Endothelial cell of umbilical vein (primary cell): ENCODE results near the gene TF. TPM values are rescaled to one million over a fixed set of nuclear protein-coding genes. Genes with fewer than 3 reads are reported as not detected.

Experiments used
- BruUV-seq: library from RNA; stranded (reverse); fragments of 400-500 nt; replicated peaks from 2 replicates; lab custom pipeline; 2021; lab: Mats Ljungman, UMichigan
- CTCF ChIA-PET: fragments of 300-600, 350-600 bp; sonication (Branson Sonifier 250); formaldehyde crosslinking; loops from one replicate; lab custom pipeline; 2021; ENCODE audit warnings: antibody characterized with exemption, inconsistent platforms; lab: Charles Lee
- POLR2A ChIA-PET: fragments of 300-600, 350-600 bp; sonication (Branson Sonifier 250); formaldehyde crosslinking; loops from one replicate; lab custom pipeline; 2021; ENCODE audit warnings: antibody characterized with exemption, inconsistent platforms; lab: Charles Lee
- DNase-seq: peaks from one replicate; pipeline ENCODE4 v3.0.0-alpha.2; 2011; ENCODE audit warnings: low read depth, low spot score
- FAIRE-seq: peaks from 2 replicates; lab custom pipeline; 2011; peaks lifted over from hg19 to GRCh38; lab: Jason Lieb, UNC
- H2AFZ ChIP-seq: 2 replicates; pipeline ENCODE4 v1.6.0; 2012; ENCODE audit warnings: low read depth, low read length, control low read depth, inconsistent platforms
- H3K27ac ChIP-seq: 2 replicates; pipeline ENCODE4 v1.5.1; 2011; ENCODE audit warnings: low read depth, mild to moderate bottlenecking, control low read depth, low read length, moderate library complexity; ENCODE audit not compliant: insufficient read depth
- H3K27me3 ChIP-seq, 2 experiments: 2 replicates each; pipeline versions ENCODE4 v1.6.0 to v1.6.1; 2011; ENCODE audit warnings: low read length in 2 of 2, mixed read lengths in 1 of 2; ENCODE audit not compliant: control insufficient read depth in 2 of 2, insufficient read depth in 2 of 2
- H3K36me3 ChIP-seq, 2 experiments: 2 replicates in 1 of 2; 3 replicates in 1 of 2; pipeline ENCODE4 v1.5.1; 2011; ENCODE audit warnings: low read length in 2 of 2, mild to moderate bottlenecking in 1 of 2, moderate library complexity in 1 of 2; ENCODE audit not compliant: control insufficient read depth in 2 of 2, insufficient read depth in 2 of 2; ENCODE audit errors: extremely low read depth in 1 of 2
- H3K4me1 ChIP-seq: 3 replicates; pipeline ENCODE4 v1.5.1; 2011; ENCODE audit warnings: mild to moderate bottlenecking, low read length; ENCODE audit not compliant: control insufficient read depth, insufficient read depth; ENCODE audit errors: extremely low read depth
- H3K4me2 ChIP-seq: 2 replicates; pipeline ENCODE4 v1.6.1; 2011; ENCODE audit warnings: low read length, control low read depth, mixed read lengths; ENCODE audit not compliant: insufficient read depth
- H3K4me3 ChIP-seq, 3 experiments: fragments of 200-600 bp in 1 of 3; sonication (generic), shearing (Covaris generic) in 1 of 3; replicated peaks in 1 of 3; 2 replicates each; pipeline ENCODE4 v1.5.1; 2011 to 2016; ENCODE audit warnings: control low read depth in 3 of 3, low read length in 3 of 3, mild to moderate bottlenecking in 2 of 3, inconsistent platforms in 1 of 3, low read depth in 1 of 3, moderate library complexity in 1 of 3; ENCODE audit not compliant: insufficient read depth in 1 of 3
- H3K79me2 ChIP-seq: 2 replicates; pipeline ENCODE4 v1.6.0; 2012; ENCODE audit warnings: low read length, inconsistent platforms; ENCODE audit not compliant: control insufficient read depth, insufficient read depth
- H3K9ac ChIP-seq: replicated peaks from 2 replicates; pipeline ENCODE3; 2011; ENCODE audit warnings: low read length, control low read depth; ENCODE audit not compliant: insufficient read depth; ENCODE audit errors: extremely low read depth
- H3K9me1 ChIP-seq: replicated peaks from 3 replicates; pipeline ENCODE4 v1.6.0; 2011; ENCODE audit warnings: mild to moderate bottlenecking, low read length; ENCODE audit not compliant: control insufficient read depth, insufficient read depth; ENCODE audit errors: extremely low read depth
- H3K9me3 ChIP-seq: replicated peaks from 2 replicates; pipeline ENCODE4 v1.5.1; 2012; ENCODE audit warnings: low read length, inconsistent platforms; ENCODE audit not compliant: control insufficient read depth, insufficient read depth
- H4K20me1 ChIP-seq: replicated peaks from 2 replicates; pipeline ENCODE3; 2011; ENCODE audit warnings: mild to moderate bottlenecking, low read length; ENCODE audit not compliant: control insufficient read depth, insufficient read depth; ENCODE audit errors: extremely low read depth
- EZH2 ChIP-seq: IDR thresholded peaks from 2 replicates; pipeline ENCODE4 v1.6.1; 2012; ENCODE audit warnings: borderline replicate concordance, low read depth, mild to moderate bottlenecking, moderate library complexity, low read length, inconsistent platforms; ENCODE audit not compliant: severe bottlenecking
- FOS ChIP-seq: IDR thresholded peaks from 2 replicates; pipeline ENCODE4 v1.6.1; 2011; ENCODE audit warnings: mild to moderate bottlenecking, low read length, moderate library complexity, borderline replicate concordance; ENCODE audit not compliant: insufficient read depth
- GATA2 ChIP-seq: IDR thresholded peaks from 2 replicates; pipeline ENCODE4 v1.7.0; 2011; ENCODE audit warnings: low read depth, mild to moderate bottlenecking, moderate library complexity, mixed read lengths, low read length; ENCODE audit not compliant: insufficient read length, insufficient read depth
- JUN ChIP-seq: IDR thresholded peaks from 2 replicates; pipeline ENCODE4 v1.6.1; 2011; ENCODE audit warnings: borderline replicate concordance, low read depth; ENCODE audit not compliant: insufficient read length, insufficient read depth
- MYC ChIP-seq: IDR thresholded peaks from one replicate; pipeline ENCODE4 v1.6.1; 2011; ENCODE audit warnings: mild to moderate bottlenecking, low read depth, low read length
- POLR2A ChIP-seq: IDR thresholded peaks from 2 replicates; pipeline ENCODE4 v1.6.1; 2012; ENCODE audit warnings: low read depth, mild to moderate bottlenecking, control low read depth, low read length
- POLR2AphosphoS5 ChIP-seq: IDR thresholded peaks from 2 replicates; pipeline ENCODE4 v1.6.1; 2012; ENCODE audit warnings: low read depth, mild to moderate bottlenecking, control low read depth, low read length, moderate library complexity; ENCODE audit not compliant: insufficient read depth
- dilution Hi-C: fragments of 300-500 bp; cut with MboI; formaldehyde crosslinking; loops from one replicate; pipeline ENCODE4 v1.15.0; 2019; ENCODE audit warnings: low sequenced_read_pairs; ENCODE audit not compliant: extremely low pct_ligation_motif_present
- intact Hi-C: fragments of 100-400 bp; cut with micrococcal nuclease; formaldehyde crosslinking; loops from one replicate; pipeline ENCODE4 v1.10.0; 2022
- polyA plus RNA-seq, 4 experiments: library from polyadenylated mRNA; depleted of rRNA in 3 of 4; stranded (reverse) in 3 of 4; unstranded in 1 of 4; fragments of >200 nt; gene quantifications; 2 replicates each; pipeline versions ENCODE4 v1.2.1 to v1.2.3, GENCODE V29; 2011 to 2012; ENCODE audit warnings: missing spikeins in 1 of 4
- total RNA-seq: library from RNA; stranded (reverse); gene quantifications from 2 replicates; pipeline ENCODE4 v1.2.3, GENCODE V29; 2021
- TF ChIP-seq, protein P1 (sequence below), 2 donors: IDR thresholded peaks; 1 replicate in 1 of 2; 2 replicates in 1 of 2; pipeline ENCODE4 v1.5.1; 2011; ENCODE audit warnings: low read length in 2 of 2, mild to moderate bottlenecking in 2 of 2, moderate library complexity in 2 of 2, control low read depth in 1 of 2, inconsistent platforms in 1 of 2, low read depth in 1 of 2; ENCODE audit not compliant: insufficient read depth in 1 of 2; ENCODE audit errors: extremely low read depth in 1 of 2
- TF ChIP-seq, protein P2 (sequence below): IDR thresholded peaks from 2 replicates; pipeline ENCODE4 v1.6.1; 2011; ENCODE audit not compliant: insufficient read depth, insufficient read length

Gene TF
- total and polyA plus RNA-seq, 2 donors (not counting 3 experiments of a cell fraction or from before 2014, with no cell fraction given), result 0.32 to 0.69 TPM

DNA sequence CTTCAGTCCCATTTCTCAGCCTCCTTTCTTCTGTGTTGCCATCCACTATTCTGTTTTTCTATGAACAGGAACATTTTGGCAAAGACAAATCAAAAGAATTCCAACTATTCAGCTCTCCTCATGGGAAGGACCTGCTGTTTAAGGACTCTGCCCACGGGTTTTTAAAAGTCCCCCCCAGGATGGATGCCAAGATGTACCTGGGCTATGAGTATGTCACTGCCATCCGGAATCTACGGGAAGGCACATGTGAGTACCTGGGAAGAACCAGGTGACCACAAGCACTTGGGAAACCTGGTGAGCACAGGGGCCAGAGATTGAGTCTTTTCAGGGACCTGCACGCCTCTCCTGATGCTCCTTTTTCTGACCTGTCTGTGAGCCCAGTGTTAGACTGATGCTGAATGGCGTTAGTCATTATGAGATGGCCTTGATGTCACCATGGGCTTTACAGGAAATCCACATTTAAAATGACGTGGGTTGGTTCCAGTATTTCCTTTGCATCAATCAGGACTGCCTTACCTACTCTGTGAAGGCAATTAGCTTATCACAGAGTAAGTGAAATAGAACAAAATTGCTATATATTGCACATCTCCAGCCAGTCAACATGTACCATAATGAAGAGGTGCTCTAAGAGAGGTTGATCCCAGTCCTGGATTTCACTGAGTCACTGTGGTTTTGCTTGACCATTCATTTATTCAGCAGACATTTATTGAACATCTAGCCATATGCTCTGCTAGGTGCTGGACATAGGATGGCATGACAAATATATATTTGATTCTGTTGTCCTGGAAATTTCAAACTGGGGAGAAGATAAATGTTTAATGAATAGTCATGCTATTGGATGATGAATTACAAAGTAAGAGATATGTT lies 11.7 kb downstream of the TF start:
- no peak overlapping the region for H3K9ac ChIP-seq
- BruUV-seq, result no TSS peak
- FAIRE-seq (no peak), DNase-seq (no peak)
- no peaks in the 10 kb centered on the region for H3K4me1 ChIP-seq
- no peaks in the 10 kb centered on the region for H3K36me3 ChIP-seq
- H3K9me1 ChIP-seq, result no peaks in the 10 kb centered on the region
- TF ChIP-seq FOS (no peak), EZH2 (no peak), POLR2AphosphoS5 (no peak), MYC (no peak), POLR2A (no peak), JUN (no peak), GATA2 (no peak)
- TF ChIP-seq, protein P1, sequence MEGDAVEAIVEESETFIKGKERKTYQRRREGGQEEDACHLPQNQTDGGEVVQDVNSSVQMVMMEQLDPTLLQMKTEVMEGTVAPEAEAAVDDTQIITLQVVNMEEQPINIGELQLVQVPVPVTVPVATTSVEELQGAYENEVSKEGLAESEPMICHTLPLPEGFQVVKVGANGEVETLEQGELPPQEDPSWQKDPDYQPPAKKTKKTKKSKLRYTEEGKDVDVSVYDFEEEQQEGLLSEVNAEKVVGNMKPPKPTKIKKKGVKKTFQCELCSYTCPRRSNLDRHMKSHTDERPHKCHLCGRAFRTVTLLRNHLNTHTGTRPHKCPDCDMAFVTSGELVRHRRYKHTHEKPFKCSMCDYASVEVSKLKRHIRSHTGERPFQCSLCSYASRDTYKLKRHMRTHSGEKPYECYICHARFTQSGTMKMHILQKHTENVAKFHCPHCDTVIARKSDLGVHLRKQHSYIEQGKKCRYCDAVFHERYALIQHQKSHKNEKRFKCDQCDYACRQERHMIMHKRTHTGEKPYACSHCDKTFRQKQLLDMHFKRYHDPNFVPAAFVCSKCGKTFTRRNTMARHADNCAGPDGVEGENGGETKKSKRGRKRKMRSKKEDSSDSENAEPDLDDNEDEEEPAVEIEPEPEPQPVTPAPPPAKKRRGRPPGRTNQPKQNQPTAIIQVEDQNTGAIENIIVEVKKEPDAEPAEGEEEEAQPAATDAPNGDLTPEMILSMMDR (IDR thresholded peaks at IDR 0.05; ENCODE audit: extremely low read depth in 1 of 2, insufficient read depth in 1 of 2, low read depth in 1 of 2, low read length in 2 of 2), result no peak
- TF ChIP-seq, protein P2, sequence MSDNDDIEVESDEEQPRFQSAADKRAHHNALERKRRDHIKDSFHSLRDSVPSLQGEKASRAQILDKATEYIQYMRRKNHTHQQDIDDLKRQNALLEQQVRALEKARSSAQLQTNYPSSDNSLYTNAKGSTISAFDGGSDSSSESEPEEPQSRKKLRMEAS, result no peak
- no peak overlapping the region for H3K27ac ChIP-seq
- dilution Hi-C loops (no loop called here), intact Hi-C loops (no loop called here)
- H3K4me2 ChIP-seq, result no peak overlapping the region
- peaks cover 0 to 3% of the 10 kb centered on the region in 2 experiments for H3K27me3 ChIP-seq
- H2AFZ ChIP-seq, result no peak overlapping the region
- no peaks in the 10 kb centered on the region for H3K9me3 ChIP-seq
- no peaks in the 10 kb centered on the region for H4K20me1 ChIP-seq
- no peaks in the 10 kb centered on the region for H3K79me2 ChIP-seq
- H3K4me3 ChIP-seq, result no peak overlapping the region
- ChIA-PET POLR2A (no interaction called here), CTCF (no interaction called here)
